Gastrocnemius medialis (tissue), 4 donors: ENCODE results near the gene PUS3.

Experiments
- CTCF ChIP-seq, 5 experiments: fragments of 450-650 bp in 3 of 5; fragments of 200-600 bp in 2 of 5; sonication (generic) in 2 of 5; IDR thresholded peaks in 4 of 5; conservative IDR thresholded peaks in 1 of 5; 1 replicate in 4 of 5; 2 replicates in 1 of 5; pipeline ENCODE4 v1.5.1; 2016 to 2019; ENCODE audit warnings: antibody characterized with exemption in 5 of 5, mild to moderate bottlenecking in 3 of 5, moderate library complexity in 3 of 5
- POLR2A ChIP-seq, 2 donors: fragments of 450-650 bp; IDR thresholded peaks; one replicate each; pipeline ENCODE4 v1.6.1; 2017; ENCODE audit warnings: antibody characterized with exemption in 2 of 2, mild to moderate bottlenecking in 2 of 2, moderate library complexity in 2 of 2

- TF ChIP-seq POLR2A (IDR thresholded peaks at IDR 0.05) (no peak), CTCF (IDR thresholded peaks at IDR 0.05 in 4 of 5, conservative IDR thresholded peaks at IDR 0.05 in 1 of 5) (no peak)
Observed at GRCh38 chr11:125938418-125938817, 35.4 kb upstream of the PUS3 start.
